GM10248 (cell line): ENCODE results near the gene CD7.

ENCODE experiments used
- CTCF ChIA-PET: fragments of 300-600 bp; sonication (Branson Sonifier 250); formaldehyde crosslinking; extraction: SDS; loops from one replicate; lab custom pipeline; 2021; ENCODE audit warnings: antibody characterized with exemption; lab: Yijun Ruan, JAX
- POLR2A ChIA-PET: fragments of 350-650 bp; sonication (Branson Sonifier 250); formaldehyde crosslinking; extraction: SDS; loops from one replicate; lab custom pipeline; 2020; ENCODE audit warnings: antibody characterized with exemption; lab: Yijun Ruan, JAX
- DNase-seq: peaks from one replicate; pipeline ENCODE4 v3.0.0; 2012; ENCODE audit errors: extremely low spot score
- CTCF ChIP-seq: IDR thresholded peaks from 2 replicates; pipeline ENCODE4 v1.5.1; 2012; ENCODE audit warnings: mild to moderate bottlenecking, low read depth; ENCODE audit errors: extremely low read depth, missing control alignments, control extremely low read depth

The CD7 gene

GRCh38 chr17:82346342-82347300 is 29.2 kb upstream of the CD7 start:
- ChIA-PET POLR2A (no interaction called here), CTCF (interaction anchor here (0.7 to 1.2 kb wide), 4 partner anchors 11 to 37 kb away, joined by 3 to 4 read pairs (median 3); no protein-coding TSS in a partner anchor)
- no peak for TF ChIP-seq CTCF
- no peak for DNase-seq

DNA sequence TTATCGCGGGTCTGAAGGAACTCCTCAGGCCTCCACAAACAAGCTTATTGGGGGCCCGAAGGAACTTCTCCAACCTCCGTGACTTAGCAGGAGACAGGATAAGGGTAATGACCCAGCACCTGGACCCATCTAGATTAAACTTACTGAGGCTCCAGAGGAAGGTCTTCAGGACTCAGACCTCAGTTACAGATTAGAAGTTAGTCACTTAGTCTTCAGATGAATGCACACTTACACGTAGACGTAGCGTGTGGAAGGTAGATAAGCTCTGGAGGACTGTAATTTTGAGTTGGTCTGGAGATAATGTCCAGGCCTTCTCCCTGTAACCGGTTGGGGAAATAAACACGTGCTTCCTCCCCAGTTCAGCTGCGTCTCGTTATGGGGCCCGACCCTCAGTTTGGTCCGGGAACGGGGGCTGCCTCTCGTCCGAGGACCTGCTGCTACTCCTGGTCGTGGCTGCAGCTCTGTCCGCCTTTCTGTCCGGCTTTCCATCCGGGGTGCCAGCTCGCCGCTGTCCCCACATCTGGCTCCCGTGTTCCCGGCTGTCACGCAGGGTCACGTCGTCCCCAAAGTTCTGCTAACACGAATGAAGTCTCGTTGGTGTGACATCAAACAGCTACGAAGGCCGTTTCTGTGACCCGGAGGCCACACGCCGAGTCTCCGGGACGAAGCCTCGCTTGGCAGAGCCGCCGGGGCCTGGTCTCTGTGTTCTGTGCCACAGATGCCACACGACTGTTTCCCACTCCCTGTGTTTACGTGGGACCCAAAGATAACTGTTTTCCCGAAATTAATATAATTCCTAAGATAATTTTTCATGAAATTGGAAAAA is 28.0 kb upstream of the CD7 start:
- DNase-seq = no peak
- POLR2A ChIA-PET = no interaction called here
- TF ChIP-seq CTCF = no peak
- CTCF ChIA-PET = interaction anchor here (0.7 to 1.0 kb wide), 2 partner anchors 20 to 208 kb away, joined by 3 read pairs; no protein-coding TSS in a partner anchor

GRCh38 chr17:82344175-82344907 is 26.9 kb upstream of the CD7 start:
- TF ChIP-seq CTCF = no peak
- ChIA-PET POLR2A (no interaction called here), CTCF (interaction anchor here (0.7 to 1.2 kb wide), 6 partner anchors 9 to 209 kb away, joined by 3 to 4 read pairs (median 3); no protein-coding TSS in a partner anchor)
- no peak for DNase-seq

DNA sequence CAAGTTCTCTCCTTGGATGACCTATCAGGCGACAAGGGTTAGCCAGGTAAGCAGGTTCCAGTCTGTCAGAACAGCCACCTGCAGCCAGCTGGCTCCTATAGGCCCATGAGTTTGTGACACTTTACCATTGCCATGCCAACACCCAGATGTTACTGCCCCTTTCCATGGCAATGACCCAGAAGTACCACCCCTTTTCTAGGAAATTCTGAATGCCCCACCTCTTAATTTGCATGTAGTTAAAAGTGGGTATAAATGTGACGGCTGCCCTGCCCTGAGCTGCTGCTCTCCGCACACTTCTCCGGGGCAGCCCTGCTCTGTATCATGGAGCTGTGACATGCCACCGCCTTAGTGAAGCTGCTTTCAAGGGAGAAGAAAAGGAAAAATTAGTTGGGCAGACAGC is 26.2 kb upstream of the CD7 start:
- ChIA-PET CTCF (interaction anchor here (0.7 to 1.2 kb wide), 4 partner anchors 9 to 44 kb away, joined by 3 to 4 read pairs (median 3); no protein-coding TSS in a partner anchor), POLR2A (interaction anchor here (0.6 kb wide), 1 partner anchor 43 kb away, joined by 4 read pairs; no protein-coding TSS in a partner anchor)
- DNase-seq = no peak
- TF ChIP-seq CTCF = no peak

- TF ChIP-seq CTCF = no peak
- ChIA-PET CTCF (interaction anchor here (1.0 kb wide), 1 partner anchor 8 kb away, joined by 3 read pairs; no protein-coding TSS in a partner anchor), POLR2A (no interaction called here)
Observed at GRCh38 chr17:82342361-82343079, 25.1 kb upstream of the CD7 start.

More at GRCh38 chr17:82342361-82343079, 25.1 kb upstream of the CD7 start:
- no peak for DNase-seq
